Activated CD4-positive, alpha-beta T cell treated with anti-CD3 and anti-CD28 coated beads for 36 hours (primary cell): ENCODE results near the gene RNF19B. TPM values are rescaled to one million over a fixed set of nuclear protein-coding genes. Genes with fewer than 3 reads are reported as not detected.

ENCODE experiments used
- ATAC-seq: fragments of 200-7000 bp; cut with Tn5 transposase; one replicate; pipeline ENCODE4 v1.10.0; 2021; ENCODE audit warnings: mild to moderate bottlenecking, moderate library complexity
- CTCF ChIA-PET: fragments of 350-600 bp; sonication (Branson Sonifier 250); formaldehyde crosslinking; loops from one replicate; lab custom pipeline; 2021; ENCODE audit warnings: antibody characterized with exemption; lab: Charles Lee
- POLR2A ChIA-PET: fragments of 350-600 bp; sonication (Branson Sonifier 250); formaldehyde crosslinking; loops from one replicate; lab custom pipeline; 2021; ENCODE audit warnings: antibody characterized with exemption, inconsistent platforms; lab: Charles Lee
- DNase-seq: peaks from one replicate; pipeline ENCODE4 v3.0.0-alpha.2; 2020
- H3K27ac Mint-ChIP-seq: one replicate; pipeline ENCODE4 v1.8.0; 2021; ENCODE audit warnings: mixed read lengths
- H3K27me3 Mint-ChIP-seq: one replicate; pipeline ENCODE4 v1.8.0; 2021; ENCODE audit warnings: mixed read lengths
- H3K36me3 Mint-ChIP-seq: one replicate; pipeline ENCODE4 v1.8.0; 2021; ENCODE audit warnings: low read depth, mixed read lengths
- H3K4me1 Mint-ChIP-seq: one replicate; pipeline ENCODE4 v1.8.0; 2021; ENCODE audit warnings: mixed read lengths
- H3K4me3 Mint-ChIP-seq: one replicate; pipeline ENCODE4 v1.8.0; 2021; ENCODE audit warnings: mild to moderate bottlenecking, moderate library complexity, mixed read lengths
- H3K9me3 Mint-ChIP-seq: one replicate; pipeline ENCODE4 v1.8.0; 2021; ENCODE audit warnings: low read depth, mixed read lengths
- intact Hi-C, 2 experiments: fragments of 100-400 bp; cut with DNase I in 1 of 2; cut with micrococcal nuclease in 1 of 2; formaldehyde crosslinking; loops; one replicate each; pipeline versions ENCODE4 v1.14.2 to v1.15.1; 2022 to 2024; cut with DNase I, micrococcal nuclease
- total RNA-seq, 2 experiments: library from RNA; stranded (reverse); gene quantifications; one replicate each; pipeline ENCODE4 v1.2.3, GENCODE V29; 2021

Gene RNF19B
- total RNA-seq, 2 experiments from 2014 or later = 22.5 to 23.9 TPM

GRCh38 chr1:32967888-32968568 is 3.4 kb upstream of the RNF19B start:
- Mint-ChIP-seq H3K4me1 (peaks cover 47% of the 10 kb centered on the region), H3K27me3 (peaks cover 26% of the 10 kb centered on the region), H3K4me3 (peak overlapping the region; percentile 25), H3K9me3 (no peaks in the 10 kb centered on the region), H3K27ac (peak overlapping the region; percentile 53), H3K36me3 (no peaks in the 10 kb centered on the region)
- ATAC-seq (peak; percentile 24), DNase-seq (no peak)
- POLR2A ChIA-PET = interaction anchor here (2.0 kb wide), 1 partner anchor 13 kb away, joined by 8 read pairs; no protein-coding TSS in a partner anchor
- CTCF ChIA-PET = interaction anchor here (0.6 to 2.1 kb wide), 3 partner anchors 13 to 58 kb away, joined by 3 to 12 read pairs (median 5); no protein-coding TSS in a partner anchor
- intact Hi-C loops = loop anchor here (1.0 to 2.0 kb wide), 2 partner anchors 13 to 25 kb away; no protein-coding TSS in a partner anchor

- intact Hi-C loops = no loop called here
- Mint-ChIP-seq H3K4me1 (peaks cover 52% of the 10 kb centered on the region), H3K27me3 (peaks cover 17% of the 10 kb centered on the region), H3K9me3 (no peaks in the 10 kb centered on the region), H3K4me3 (no peak overlapping the region), H3K27ac (no peak overlapping the region), H3K36me3 (no peaks in the 10 kb centered on the region)
- POLR2A ChIA-PET = no interaction called here
- DNase-seq = no peak
- ATAC-seq = no peak
- CTCF ChIA-PET = interaction anchor here (1.0 to 1.4 kb wide), 2 partner anchors 14 to 17 kb away, joined by 3 to 6 read pairs; no protein-coding TSS in a partner anchor
These were observed 2.3 kb upstream of the RNF19B start for GRCh38 chr1:32966900-32967299.

GRCh38 chr1:32965251-32965747 is 690 bp upstream of the RNF19B start:
- POLR2A ChIA-PET = interaction anchor here (0.9 to 2.1 kb wide), 5 partner anchors 11 to 162 kb away, joined by 3 to 26 read pairs (median 3); no protein-coding TSS in a partner anchor
- peaks cover 5% of the 10 kb centered on the region for H3K27me3 Mint-ChIP-seq
- H3K4me1 Mint-ChIP-seq = peaks cover 57% of the 10 kb centered on the region
- H3K27ac Mint-ChIP-seq = peak overlapping the region; percentile 84
- intact Hi-C loops = loop anchor here in 1 of 2 experiments (2.0 kb wide), 3 partner anchors 60 to 384 kb away; partner anchors contain the start of gene ZNF362
- peak overlapping the region; percentile 77 for H3K4me3 Mint-ChIP-seq
- ATAC-seq (no peak), DNase-seq (no peak)
- H3K9me3 Mint-ChIP-seq = no peaks in the 10 kb centered on the region
- CTCF ChIA-PET = interaction anchor here (0.6 to 1.4 kb wide), 6 partner anchors 12 to 162 kb away, joined by 3 to 7 read pairs (median 4); no protein-coding TSS in a partner anchor
- no peaks in the 10 kb centered on the region for H3K36me3 Mint-ChIP-seq

GRCh38 chr1:32963746-32964460 is 706 bp downstream of the RNF19B start:
- Mint-ChIP-seq H3K27ac (no peak overlapping the region), H3K36me3 (no peaks in the 10 kb centered on the region), H3K4me1 (peaks cover 60% of the 10 kb centered on the region), H3K27me3 (peaks cover 2% of the 10 kb centered on the region), H3K4me3 (peak overlapping the region; percentile 77), H3K9me3 (no peaks in the 10 kb centered on the region)
- ChIA-PET POLR2A (interaction anchor here (0.6 to 2.1 kb wide), 6 partner anchors 17 to 151 kb away, joined by 3 to 26 read pairs (median 4); no protein-coding TSS in a partner anchor), CTCF (interaction anchor here (0.6 to 1.0 kb wide), 3 partner anchors 17 to 141 kb away, joined by 3 to 6 read pairs (median 5); no protein-coding TSS in a partner anchor)
- DNase-seq (peak; percentile 78), ATAC-seq (peak; percentile 21)
- intact Hi-C loops = loop anchor here (1.0 to 5.0 kb wide), 16 partner anchors 17 to 508 kb away; partner anchors contain the start of genes AK2 (in 1 of the 2), AZIN2 (in 1 of the 2), S100PBP (in 1 of the 2) and YARS1 (in 1 of the 2)

GRCh38 chr1:32962248-32962896 is 2.2 kb downstream of the RNF19B start:
- intact Hi-C loops = loop anchor here (5.0 kb wide), 2 partner anchors 45 to 165 kb away; no protein-coding TSS in a partner anchor
- Mint-ChIP-seq H3K27ac (peak overlapping the region; percentile 56), H3K4me3 (peak overlapping the region; percentile 77), H3K9me3 (no peaks in the 10 kb centered on the region), H3K27me3 (no peaks in the 10 kb centered on the region), H3K36me3 (no peaks in the 10 kb centered on the region), H3K4me1 (peaks cover 59% of the 10 kb centered on the region)
- POLR2A ChIA-PET = no interaction called here
- CTCF ChIA-PET = interaction anchor here (0.7 kb wide), 2 partner anchors 92 to 164 kb away, joined by 3 read pairs; no protein-coding TSS in a partner anchor
- ATAC-seq (no peak), DNase-seq (no peak)

GRCh38 chr1:32960819-32961355 is 3.7 kb downstream of the RNF19B start:
- intact Hi-C loops = loop anchor here (5.0 kb wide), 2 partner anchors 46 to 164 kb away; no protein-coding TSS in a partner anchor
- H3K4me1 Mint-ChIP-seq = peaks cover 56% of the 10 kb centered on the region
- no peaks in the 10 kb centered on the region for H3K36me3 Mint-ChIP-seq
- no peaks in the 10 kb centered on the region for H3K27me3 Mint-ChIP-seq
- DNase-seq = no peak
- H3K9me3 Mint-ChIP-seq = no peaks in the 10 kb centered on the region
- ChIA-PET POLR2A (no interaction called here), CTCF (interaction anchor here (0.6 to 1.6 kb wide), 3 partner anchors 20 to 1763 kb away, joined by 3 to 4 read pairs (median 3); no protein-coding TSS in a partner anchor)
- ATAC-seq = no peak
- H3K4me3 Mint-ChIP-seq = no peak overlapping the region
- no peak overlapping the region for H3K27ac Mint-ChIP-seq

GRCh38 chr1:32960342-32960741 is 4.3 kb downstream of the RNF19B start:
- no peaks in the 10 kb centered on the region for H3K9me3 Mint-ChIP-seq
- intact Hi-C loops = loop anchor here (5.0 kb wide), 2 partner anchors 47 to 163 kb away; no protein-coding TSS in a partner anchor
- DNase-seq (no peak), ATAC-seq (no peak)
- no peak overlapping the region for H3K27ac Mint-ChIP-seq
- H3K36me3 Mint-ChIP-seq = no peaks in the 10 kb centered on the region
- H3K27me3 Mint-ChIP-seq = no peaks in the 10 kb centered on the region
- H3K4me1 Mint-ChIP-seq = peaks cover 55% of the 10 kb centered on the region
- CTCF ChIA-PET = interaction anchor here (0.6 to 1.6 kb wide), 2 partner anchors 20 to 1762 kb away, joined by 3 to 4 read pairs; no protein-coding TSS in a partner anchor
- POLR2A ChIA-PET = no interaction called here
- no peak overlapping the region for H3K4me3 Mint-ChIP-seq

GRCh38 chr1:32958827-32959226 is 5.8 kb downstream of the RNF19B start:
- no peaks in the 10 kb centered on the region for H3K9me3 Mint-ChIP-seq

GRCh38 chr1:32957017-32957416 is 7.6 kb downstream of the RNF19B start:
- Mint-ChIP-seq H3K9me3 (no peaks in the 10 kb centered on the region), H3K36me3 (peaks cover 5% of the 10 kb centered on the region), H3K27ac (no peak overlapping the region), H3K27me3 (no peaks in the 10 kb centered on the region), H3K4me3 (no peak overlapping the region), H3K4me1 (peaks cover 48% of the 10 kb centered on the region)
- CTCF ChIA-PET = interaction anchor here (0.6 to 2.1 kb wide), 2 partner anchors 18 to 23 kb away, joined by 4 to 11 read pairs; no protein-coding TSS in a partner anchor
- DNase-seq = no peak
- POLR2A ChIA-PET = no interaction called here
- intact Hi-C loops = no loop called here
- ATAC-seq = no peak

More at GRCh38 chr1:32958827-32959226, 5.8 kb downstream of the RNF19B start:
- Mint-ChIP-seq H3K27ac (peak overlapping the region; percentile 42), H3K36me3 (no peaks in the 10 kb centered on the region), H3K4me3 (no peak overlapping the region), H3K4me1 (peaks cover 57% of the 10 kb centered on the region), H3K27me3 (no peaks in the 10 kb centered on the region)
- ChIA-PET CTCF (interaction anchor here (0.7 to 2.1 kb wide), 3 partner anchors 25 to 60 kb away, joined by 3 to 11 read pairs (median 3); no protein-coding TSS in a partner anchor), POLR2A (interaction anchor here (0.7 to 1.1 kb wide), 2 partner anchors 8 to 12 kb away, joined by 3 to 5 read pairs; no protein-coding TSS in a partner anchor)
- ATAC-seq (no peak), DNase-seq (no peak)
- intact Hi-C loops = no loop called here

GRCh38 chr1:32954168-32954567 is 10.4 kb downstream of the RNF19B start:
- ChIA-PET CTCF (interaction anchor here (0.9 to 1.2 kb wide), 4 partner anchors 11 to 71 kb away, joined by 3 to 4 read pairs (median 3); partner anchors contain the start of gene RNF19B), POLR2A (interaction anchor here (0.9 to 1.2 kb wide), 2 partner anchors 11 to 26 kb away, joined by 3 to 4 read pairs; partner anchors contain the start of gene RNF19B)
- peaks cover 7% of the 10 kb centered on the region for H3K36me3 Mint-ChIP-seq
- H3K4me3 Mint-ChIP-seq = no peak overlapping the region
- H3K27me3 Mint-ChIP-seq = no peaks in the 10 kb centered on the region
- ATAC-seq (peak; percentile 39), DNase-seq (no peak)
- intact Hi-C loops = no loop called here
- H3K4me1 Mint-ChIP-seq = peaks cover 31% of the 10 kb centered on the region
- H3K9me3 Mint-ChIP-seq = no peaks in the 10 kb centered on the region
- no peak overlapping the region for H3K27ac Mint-ChIP-seq
